WTC11 (cell line): Measurements from ENCODE around the gene TBX10. TPM values are rescaled to one million over a fixed set of nuclear protein-coding genes. Genes with fewer than 3 reads are reported as not detected.

ENCODE experiments used
- ATAC-seq: fragments of 200-7000 bp; cut with Tn5 transposase; 2 replicates; pipeline ENCODE4 v1.10.0; 2021; ENCODE audit warnings: mild to moderate bottlenecking, moderate library complexity
- CTCF ChIA-PET: fragments of 300-600 bp; sonication (Branson Sonifier 250); formaldehyde crosslinking; loops from one replicate; lab custom pipeline; 2021; ENCODE audit warnings: antibody characterized with exemption; lab: Charles Lee
- POLR2A ChIA-PET: fragments of 350-600 bp; sonication (Branson Sonifier 250); formaldehyde crosslinking; loops from one replicate; lab custom pipeline; 2021; ENCODE audit warnings: antibody characterized with exemption; lab: Charles Lee
- DNase-seq: peaks from one replicate; pipeline ENCODE4 v3.0.0; 2021; ENCODE audit warnings: low spot score
- H3K27ac Mint-ChIP-seq: 2 replicates; pipeline ENCODE4 v1.8.0; 2021; ENCODE audit warnings: mixed read lengths
- H3K27me3 Mint-ChIP-seq: 2 replicates; pipeline ENCODE4 v1.8.0; 2021; ENCODE audit warnings: low read depth, mild to moderate bottlenecking, moderate library complexity, mixed read lengths
- H3K36me3 Mint-ChIP-seq: 2 replicates; pipeline ENCODE4 v1.8.0; 2021; ENCODE audit warnings: mixed read lengths
- H3K4me1 Mint-ChIP-seq: 2 replicates; pipeline ENCODE4 v1.8.0; 2022; ENCODE audit warnings: mixed read lengths
- H3K4me3 Mint-ChIP-seq: 2 replicates; pipeline ENCODE4 v1.8.0; 2021; ENCODE audit warnings: mild to moderate bottlenecking, moderate library complexity, mixed read lengths
- H3K9me3 Mint-ChIP-seq: 2 replicates; pipeline ENCODE4 v1.8.0; 2021; ENCODE audit warnings: mixed read lengths
- ATF1 ChIP-seq: sonication (generic); formaldehyde crosslinking; IDR thresholded peaks from 2 replicates; pipeline ENCODE4 v1.8.1; 2023; ENCODE audit warnings: mild to moderate bottlenecking, moderate library complexity, missing genetic modification reagents
- CREB1 ChIP-seq: sonication (generic); formaldehyde crosslinking; IDR thresholded peaks from 2 replicates; pipeline ENCODE4 v1.8.0; 2023; ENCODE audit warnings: mild to moderate bottlenecking, missing genetic modification reagents
- CREM ChIP-seq: sonication (generic); formaldehyde crosslinking; IDR thresholded peaks from 2 replicates; pipeline ENCODE4 v1.8.1; 2022; ENCODE audit warnings: mild to moderate bottlenecking, missing genetic modification reagents, moderate library complexity
- ETV6 ChIP-seq: sonication (generic); formaldehyde crosslinking; IDR thresholded peaks from 2 replicates; pipeline ENCODE4 v1.8.1; 2022; ENCODE audit warnings: mild to moderate bottlenecking, missing genetic modification reagents
- FOXK1 ChIP-seq: sonication (generic); formaldehyde crosslinking; IDR thresholded peaks from 2 replicates; pipeline ENCODE4 v1.8.0; 2022; ENCODE audit warnings: mild to moderate bottlenecking, moderate library complexity, missing genetic modification reagents
- GABPB1 ChIP-seq: sonication (generic); formaldehyde crosslinking; IDR thresholded peaks from 2 replicates; pipeline ENCODE4 v1.8.1; 2023; ENCODE audit warnings: mild to moderate bottlenecking, missing genetic modification reagents
- HMGA2 ChIP-seq: fragments of 250-450 bp; sonication (Bioruptor Pico); IDR thresholded peaks from 2 replicates; pipeline ENCODE4 v1.4.0; 2021; ENCODE audit warnings: mild to moderate bottlenecking, moderate library complexity
- IRF2 ChIP-seq: sonication (generic); formaldehyde crosslinking; IDR thresholded peaks from 2 replicates; pipeline ENCODE4 v1.8.0; 2022; ENCODE audit warnings: low read depth, missing genetic modification reagents, borderline replicate concordance
- JAZF1 ChIP-seq: fragments of 250-450 bp; sonication (Bioruptor Pico); IDR thresholded peaks from 2 replicates; pipeline ENCODE4 v1.9.0; 2021; ENCODE audit warnings: moderate library complexity, mild to moderate bottlenecking, inconsistent platforms
- JUN ChIP-seq: sonication (generic); formaldehyde crosslinking; IDR thresholded peaks from 2 replicates; pipeline ENCODE4 v1.8.0; 2023; ENCODE audit warnings: mild to moderate bottlenecking, missing genetic modification reagents
- KAT7 ChIP-seq: sonication (generic); formaldehyde crosslinking; IDR thresholded peaks from 2 replicates; pipeline ENCODE4 v1.8.1; 2023; ENCODE audit warnings: missing genetic modification reagents, mild to moderate bottlenecking, borderline replicate concordance
- MXD4 ChIP-seq: fragments of 250-450 bp; sonication (Bioruptor Pico); IDR thresholded peaks from 2 replicates; pipeline ENCODE4 v1.8.0; 2021; ENCODE audit warnings: mild to moderate bottlenecking, moderate library complexity, borderline replicate concordance
- MYBL2 ChIP-seq: sonication (generic); formaldehyde crosslinking; IDR thresholded peaks from 2 replicates; pipeline ENCODE4 v1.8.1; 2023; ENCODE audit warnings: mild to moderate bottlenecking, moderate library complexity, missing genetic modification reagents
- PRRX2 ChIP-seq: fragments of 250-450 bp; sonication (Bioruptor Pico); IDR thresholded peaks from 2 replicates; pipeline ENCODE4 v1.8.0; 2021; ENCODE audit warnings: mild to moderate bottlenecking
- SP1 ChIP-seq: sonication (generic); formaldehyde crosslinking; conservative IDR thresholded peaks from 2 replicates; pipeline ENCODE4 v1.8.1; 2022; ENCODE audit warnings: missing genetic modification reagents
- TCF7 ChIP-seq: sonication (generic); formaldehyde crosslinking; IDR thresholded peaks from 2 replicates; pipeline ENCODE4 v1.8.0; 2022; ENCODE audit warnings: mild to moderate bottlenecking, low read depth, missing genetic modification reagents, moderate library complexity
- total RNA-seq: library from RNA; stranded (reverse); gene quantifications from 3 replicates; pipeline ENCODE4 v1.2.3, GENCODE V29; 2021
- TF ChIP-seq, protein P1 (sequence below): sonication (generic); formaldehyde crosslinking; IDR thresholded peaks from 2 replicates; pipeline ENCODE4 v1.8.1; 2023; ENCODE audit warnings: mild to moderate bottlenecking, missing genetic modification reagents, moderate library complexity
- TF ChIP-seq, protein P2 (sequence below): sonication (generic); formaldehyde crosslinking; IDR thresholded peaks from 2 replicates; pipeline ENCODE4 v1.8.1; 2022; ENCODE audit warnings: mild to moderate bottlenecking, moderate library complexity, missing genetic modification reagents
- TF ChIP-seq, protein P3 (sequence below): sonication (generic); formaldehyde crosslinking; IDR thresholded peaks from 2 replicates; pipeline ENCODE4 v1.8.0; 2022; ENCODE audit warnings: mild to moderate bottlenecking, missing genetic modification reagents
- TF ChIP-seq, protein P4 (sequence below): sonication (generic); formaldehyde crosslinking; conservative IDR thresholded peaks from 2 replicates; pipeline ENCODE4 v1.8.1; 2022; ENCODE audit warnings: mild to moderate bottlenecking, missing genetic modification reagents
- TF ChIP-seq, protein P5 (sequence below): sonication (generic); formaldehyde crosslinking; IDR thresholded peaks from 2 replicates; pipeline ENCODE4 v1.8.0; 2023; ENCODE audit warnings: missing genetic modification reagents
- TF ChIP-seq, protein P6 (sequence below): fragments of 250-450 bp; sonication (Bioruptor Pico); IDR thresholded peaks from 2 replicates; pipeline ENCODE4 v1.8.0; 2021; ENCODE audit warnings: mild to moderate bottlenecking
- TF ChIP-seq, protein P7 (sequence below): sonication (generic); formaldehyde crosslinking; IDR thresholded peaks from 2 replicates; pipeline ENCODE4 v1.8.0; 2022; ENCODE audit warnings: mild to moderate bottlenecking, missing genetic modification reagents

Gene TBX10
- total RNA-seq, 1 experiment from 2014 or later: not detected

DNA sequence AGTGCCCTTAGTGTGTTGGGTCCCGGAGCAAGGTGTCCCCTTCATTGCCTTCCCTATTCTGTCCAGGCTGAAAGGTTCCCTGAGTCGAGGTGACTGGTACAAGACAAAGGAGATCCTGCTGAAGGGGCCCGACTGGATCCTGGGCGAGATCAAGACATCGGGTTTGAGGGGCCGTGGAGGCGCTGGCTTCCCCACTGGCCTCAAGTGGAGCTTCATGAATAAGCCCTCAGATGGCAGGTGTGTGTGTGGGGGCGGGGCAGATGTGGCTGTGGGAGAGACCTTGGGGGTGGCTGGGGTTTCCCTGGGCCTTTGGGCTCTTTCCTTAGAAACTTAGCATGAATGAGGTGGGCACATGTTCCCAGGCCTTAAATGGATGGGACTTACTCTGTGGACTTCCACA lies 31.1 kb downstream of the TBX10 start (continued):
- TF ChIP-seq MXD4 (CRISPR knock-in tag): no peak

DNA sequence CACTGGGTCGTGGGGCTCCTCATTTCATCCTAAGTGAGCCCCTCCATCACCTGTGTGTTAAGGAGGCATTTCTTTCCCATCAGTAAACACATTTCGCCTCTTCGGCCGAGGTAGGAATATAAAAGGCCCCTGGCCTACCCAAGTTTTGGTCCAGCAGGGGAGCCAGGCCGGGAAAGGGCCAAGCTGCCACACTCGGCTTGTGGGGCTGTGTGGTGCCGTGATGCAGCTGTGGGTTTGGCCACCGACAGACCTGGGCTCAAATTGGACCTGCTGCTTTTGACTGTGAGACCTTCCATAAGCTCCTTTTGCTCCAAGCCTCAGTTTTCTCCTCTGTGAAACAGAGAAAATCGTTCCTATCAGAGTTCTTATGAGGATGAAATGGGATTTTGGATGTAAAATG lies 32.1 kb downstream of the TBX10 start:
- H3K27ac Mint-ChIP-seq: no peak overlapping the region

DNA sequence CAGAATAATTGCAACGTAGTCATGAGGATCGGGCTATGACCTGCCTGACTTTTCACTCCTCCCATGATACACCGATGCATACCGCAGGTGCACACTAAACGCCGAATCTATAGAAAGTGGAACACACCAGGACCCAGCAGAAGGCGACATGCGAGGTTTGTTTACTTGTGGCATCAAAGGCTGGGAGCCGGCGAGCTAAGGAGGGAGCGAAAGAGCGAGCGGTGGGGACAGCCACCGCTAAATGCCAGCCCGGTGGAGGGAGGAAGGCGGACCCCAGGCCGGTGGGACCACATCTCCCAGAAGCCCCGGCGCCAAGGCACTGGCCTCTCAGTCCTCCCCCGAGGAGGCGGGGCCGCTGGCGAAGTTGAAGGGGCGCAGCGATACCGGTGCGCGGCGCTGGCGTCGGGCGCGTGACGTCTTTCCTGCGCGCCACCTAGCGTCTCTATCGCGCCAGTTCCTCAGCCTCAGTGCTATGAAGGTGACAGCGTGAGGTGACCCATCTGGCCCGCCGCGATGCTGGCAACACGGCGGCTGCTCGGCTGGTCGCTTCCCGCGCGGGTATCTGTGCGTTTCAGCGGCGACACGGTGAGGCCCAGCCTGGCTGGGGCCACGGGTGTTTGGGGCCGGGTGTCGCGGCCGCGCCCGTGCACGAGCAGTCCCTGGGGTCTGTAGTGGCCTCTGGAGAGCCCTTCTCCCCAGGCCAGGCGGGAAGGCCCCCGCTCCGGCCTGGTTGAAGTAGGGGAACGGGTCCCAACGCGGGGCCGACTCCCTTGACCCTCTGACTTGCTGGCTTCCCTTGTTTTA lies 32.9 kb downstream of the TBX10 start, which contains the start of gene NDUFV1:
NDUFV1 (plus strand) TSS at position 445 of the 804 bp plus-strand sequence; CDS start at position 514, 69 bp downstream.
- peaks cover 11% of the 10 kb centered on the region for H3K27me3 Mint-ChIP-seq
- H3K4me1 Mint-ChIP-seq: peaks cover 24% of the 10 kb centered on the region
- H3K27ac Mint-ChIP-seq: no peak within 1 kb of the TSS
- DNase-seq: peak; percentile 98
- peaks cover 21% of the 10 kb centered on the region for H3K36me3 Mint-ChIP-seq
- POLR2A ChIA-PET: no interaction called here
- peaks cover 7% of the 10 kb centered on the region for H3K9me3 Mint-ChIP-seq
- ATAC-seq: peak; percentile 98
- peak within 1 kb of the TSS; percentile 94 for H3K4me3 Mint-ChIP-seq
- CTCF ChIA-PET: interaction anchor here (0.5 to 1.5 kb wide), 3 partner anchors 8 to 256 kb away, joined by 3 to 8 read pairs (median 4); no protein-coding TSS in a partner anchor
- TF ChIP-seq, protein P1, sequence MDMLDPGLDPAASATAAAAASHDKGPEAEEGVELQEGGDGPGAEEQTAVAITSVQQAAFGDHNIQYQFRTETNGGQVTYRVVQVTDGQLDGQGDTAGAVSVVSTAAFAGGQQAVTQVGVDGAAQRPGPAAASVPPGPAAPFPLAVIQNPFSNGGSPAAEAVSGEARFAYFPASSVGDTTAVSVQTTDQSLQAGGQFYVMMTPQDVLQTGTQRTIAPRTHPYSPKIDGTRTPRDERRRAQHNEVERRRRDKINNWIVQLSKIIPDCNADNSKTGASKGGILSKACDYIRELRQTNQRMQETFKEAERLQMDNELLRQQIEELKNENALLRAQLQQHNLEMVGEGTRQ (CRISPR knock-in tag): peak; percentile 54
- TF ChIP-seq IRF2 (CRISPR knock-in tag) (no peak), GABPB1 (CRISPR knock-in tag) (no peak; the same call in none of the 2 replicates), PRRX2 (CRISPR knock-in tag) (no peak), MYBL2 (CRISPR knock-in tag) (0 out of 2 replicates have a peak, but pooled peaks have one; percentile 78), CREM (peak; percentile 99), TCF7 (CRISPR knock-in tag) (peak; percentile 55; the same call in 1 of the 2 replicates), HMGA2 (CRISPR knock-in tag) (no peak), JAZF1 (no peak), FOXK1 (CRISPR knock-in tag) (peak; percentile 97), KAT7 (0 out of 2 replicates have a peak, but pooled peaks have one; percentile 78), SP1 (peak; percentile 97), ETV6 (peak; percentile 65; the same call in 1 of the 2 replicates), ATF1 (CRISPR knock-in tag) (peak; percentile 87; the same call in 1 of the 2 replicates), JUN (CRISPR knock-in tag) (0 out of 2 replicates have a peak, but pooled peaks have one; percentile 31)
- TF ChIP-seq, protein P2, sequence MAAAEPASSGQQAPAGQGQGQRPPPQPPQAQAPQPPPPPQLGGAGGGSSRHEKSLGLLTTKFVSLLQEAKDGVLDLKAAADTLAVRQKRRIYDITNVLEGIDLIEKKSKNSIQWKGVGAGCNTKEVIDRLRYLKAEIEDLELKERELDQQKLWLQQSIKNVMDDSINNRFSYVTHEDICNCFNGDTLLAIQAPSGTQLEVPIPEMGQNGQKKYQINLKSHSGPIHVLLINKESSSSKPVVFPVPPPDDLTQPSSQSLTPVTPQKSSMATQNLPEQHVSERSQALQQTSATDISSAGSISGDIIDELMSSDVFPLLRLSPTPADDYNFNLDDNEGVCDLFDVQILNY: peak; percentile 69
- TF ChIP-seq, protein P3, sequence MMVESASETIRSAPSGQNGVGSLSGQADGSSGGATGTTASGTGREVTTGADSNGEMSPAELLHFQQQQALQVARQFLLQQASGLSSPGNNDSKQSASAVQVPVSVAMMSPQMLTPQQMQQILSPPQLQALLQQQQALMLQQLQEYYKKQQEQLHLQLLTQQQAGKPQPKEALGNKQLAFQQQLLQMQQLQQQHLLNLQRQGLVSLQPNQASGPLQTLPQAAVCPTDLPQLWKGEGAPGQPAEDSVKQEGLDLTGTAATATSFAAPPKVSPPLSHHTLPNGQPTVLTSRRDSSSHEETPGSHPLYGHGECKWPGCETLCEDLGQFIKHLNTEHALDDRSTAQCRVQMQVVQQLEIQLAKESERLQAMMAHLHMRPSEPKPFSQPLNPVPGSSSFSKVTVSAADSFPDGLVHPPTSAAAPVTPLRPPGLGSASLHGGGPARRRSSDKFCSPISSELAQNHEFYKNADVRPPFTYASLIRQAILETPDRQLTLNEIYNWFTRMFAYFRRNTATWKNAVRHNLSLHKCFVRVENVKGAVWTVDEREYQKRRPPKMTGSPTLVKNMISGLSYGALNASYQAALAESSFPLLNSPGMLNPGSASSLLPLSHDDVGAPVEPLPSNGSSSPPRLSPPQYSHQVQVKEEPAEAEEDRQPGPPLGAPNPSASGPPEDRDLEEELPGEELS (CRISPR knock-in tag): 0 out of 2 replicates have a peak, but pooled peaks have one; percentile 20
- TF ChIP-seq, protein P4, sequence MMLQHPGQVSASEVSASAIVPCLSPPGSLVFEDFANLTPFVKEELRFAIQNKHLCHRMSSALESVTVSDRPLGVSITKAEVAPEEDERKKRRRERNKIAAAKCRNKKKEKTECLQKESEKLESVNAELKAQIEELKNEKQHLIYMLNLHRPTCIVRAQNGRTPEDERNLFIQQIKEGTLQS (CRISPR knock-in tag): no peak
- TF ChIP-seq, protein P5, sequence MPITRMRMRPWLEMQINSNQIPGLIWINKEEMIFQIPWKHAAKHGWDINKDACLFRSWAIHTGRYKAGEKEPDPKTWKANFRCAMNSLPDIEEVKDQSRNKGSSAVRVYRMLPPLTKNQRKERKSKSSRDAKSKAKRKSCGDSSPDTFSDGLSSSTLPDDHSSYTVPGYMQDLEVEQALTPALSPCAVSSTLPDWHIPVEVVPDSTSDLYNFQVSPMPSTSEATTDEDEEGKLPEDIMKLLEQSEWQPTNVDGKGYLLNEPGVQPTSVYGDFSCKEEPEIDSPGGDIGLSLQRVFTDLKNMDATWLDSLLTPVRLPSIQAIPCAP (CRISPR knock-in tag): no peak
- TF ChIP-seq, protein P6, sequence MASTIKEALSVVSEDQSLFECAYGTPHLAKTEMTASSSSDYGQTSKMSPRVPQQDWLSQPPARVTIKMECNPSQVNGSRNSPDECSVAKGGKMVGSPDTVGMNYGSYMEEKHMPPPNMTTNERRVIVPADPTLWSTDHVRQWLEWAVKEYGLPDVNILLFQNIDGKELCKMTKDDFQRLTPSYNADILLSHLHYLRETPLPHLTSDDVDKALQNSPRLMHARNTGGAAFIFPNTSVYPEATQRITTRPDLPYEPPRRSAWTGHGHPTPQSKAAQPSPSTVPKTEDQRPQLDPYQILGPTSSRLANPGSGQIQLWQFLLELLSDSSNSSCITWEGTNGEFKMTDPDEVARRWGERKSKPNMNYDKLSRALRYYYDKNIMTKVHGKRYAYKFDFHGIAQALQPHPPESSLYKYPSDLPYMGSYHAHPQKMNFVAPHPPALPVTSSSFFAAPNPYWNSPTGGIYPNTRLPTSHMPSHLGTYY (CRISPR knock-in tag): no peak
- TF ChIP-seq, protein P7, sequence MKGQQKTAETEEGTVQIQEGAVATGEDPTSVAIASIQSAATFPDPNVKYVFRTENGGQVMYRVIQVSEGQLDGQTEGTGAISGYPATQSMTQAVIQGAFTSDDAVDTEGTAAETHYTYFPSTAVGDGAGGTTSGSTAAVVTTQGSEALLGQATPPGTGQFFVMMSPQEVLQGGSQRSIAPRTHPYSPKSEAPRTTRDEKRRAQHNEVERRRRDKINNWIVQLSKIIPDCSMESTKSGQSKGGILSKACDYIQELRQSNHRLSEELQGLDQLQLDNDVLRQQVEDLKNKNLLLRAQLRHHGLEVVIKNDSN (CRISPR knock-in tag): peak; percentile 59

More for the DNA sequence above, 32.1 kb downstream of the TBX10 start:
- TF ChIP-seq KAT7 (no peak), JUN (CRISPR knock-in tag) (no peak), CREB1 (no peak)
- Mint-ChIP-seq H3K27me3 (peaks cover 11% of the 10 kb centered on the region), H3K4me1 (peaks cover 24% of the 10 kb centered on the region), H3K36me3 (peaks cover 21% of the 10 kb centered on the region), H3K4me3 (peak overlapping the region; percentile 94), H3K9me3 (peaks cover 7% of the 10 kb centered on the region)
- ATAC-seq: no peak
- CTCF ChIA-PET: interaction anchor here (0.8 to 1.1 kb wide), 2 partner anchors 22 to 256 kb away, joined by 3 to 6 read pairs; partner anchors contain the start of gene NUDT8
- no peak for DNase-seq
- POLR2A ChIA-PET: no interaction called here
